HG03575 (cell line): Measurements from ENCODE around the gene HLA-B.

Experiments used
- ATAC-seq: cut with Tn5 transposase; IDR thresholded peaks from one replicate; pipeline ENCODE4 v1.9.1; 2021; ENCODE audit not compliant: unreplicated experiment, insufficient number of reproducible peaks, low FRiP score; ENCODE audit errors: extremely low read depth

HLA-B gene

GRCh38 chr6:31355583-31355948 is 1.4 kb downstream of the HLA-B start:
- ATAC-seq: no peak

GRCh38 chr6:31354864-31355582 is 2.0 kb downstream of the HLA-B start:
- ATAC-seq: no peak

- no peak for ATAC-seq
These were observed 2.7 kb downstream of the HLA-B start for GRCh38 chr6:31354158-31354863.

- no peak for ATAC-seq
These were observed 3.5 kb downstream of the HLA-B start for GRCh38 chr6:31353384-31353945.

GRCh38 chr6:31352683-31353383 is 4.1 kb downstream of the HLA-B start:
- no peak for ATAC-seq

- no peak for ATAC-seq
These were observed 4.7 kb downstream of the HLA-B start for GRCh38 chr6:31352310-31352682.

- ATAC-seq: no peak
These were observed 5.3 kb downstream of the HLA-B start for GRCh38 chr6:31351401-31352309.

- ATAC-seq: no peak
These were observed 6.0 kb downstream of the HLA-B start for GRCh38 chr6:31351033-31351380.

- ATAC-seq: no peak
These were observed 6.6 kb downstream of the HLA-B start for GRCh38 chr6:31350196-31351032.

- ATAC-seq: no peak
These were observed 7.7 kb downstream of the HLA-B start for GRCh38 chr6:31349301-31349700.

GRCh38 chr6:31345026-31345730 is 11.8 kb downstream of the HLA-B start:
- no peak for ATAC-seq

GRCh38 chr6:31340228-31340627 is 16.8 kb downstream of the HLA-B start:
- no peak for ATAC-seq

- ATAC-seq: no peak
These were observed 17.8 kb downstream of the HLA-B start for GRCh38 chr6:31339210-31339609.

- ATAC-seq: no peak
These were observed 20.0 kb downstream of the HLA-B start for GRCh38 chr6:31336896-31337496.

- no peak for ATAC-seq
These were observed 24.1 kb downstream of the HLA-B start for GRCh38 chr6:31332637-31333602.

GRCh38 chr6:31328355-31328960 is 28.5 kb downstream of the HLA-B start:
- no peak for ATAC-seq
